Measurements from ENCODE around the gene UBE2R2. TPM values are rescaled to one million over a fixed set of nuclear protein-coding genes. Genes with fewer than 3 reads are reported as not detected.
"Not testable (repeated sequence)": the region's sequence is repeated elsewhere in the genome, so short reads cannot be mapped to it uniquely, and the experiment has no call there.

The UBE2R2 gene
- polyA plus RNA-seq, 1 donor from 2014 or later: 45.0 TPM

GRCh38 chr9:33786681-33787080 is 30.3 kb upstream of the UBE2R2 start:
- Histone ChIP-seq H4K20me1 (ENCODE audit: insufficient read depth) (no peaks in the 10 kb centered on the region), H3K9me3 (ENCODE audit: low read length) (no peaks in the 10 kb centered on the region), H3K36me3 (ENCODE audit: insufficient read depth, low read length) (no peaks in the 10 kb centered on the region), H3K9ac (ENCODE audit: low read length) (no peak overlapping the region), H3K9me2 (ENCODE audit: insufficient read depth, low read length) (no peaks in the 10 kb centered on the region), H3K4me3 (ENCODE audit: low read length) (no peak overlapping the region), H2AFZ (ENCODE audit: low read depth, low read length) (no peak overlapping the region), H3K27ac (ENCODE audit: low read length) (no peak overlapping the region), H3F3A (ENCODE audit: insufficient read depth, low read length, poor library complexity, severe bottlenecking) (no peaks in the 10 kb centered on the region), H3K79me2 (replicated peaks; ENCODE audit: insufficient read depth, low read length) (no peaks in the 10 kb centered on the region), H3K4me2 (ENCODE audit: low read length) (no peak overlapping the region), H3K27me3 (ENCODE audit: insufficient read depth, low read depth, low read length) (no peaks in the 10 kb centered on the region)
- no peak for TF ChIP-seq TAF1 (IDR thresholded peaks at IDR 0.05; ENCODE audit: low read depth)
- TF ChIP-seq REST (IDR thresholded peaks at IDR 0.05; ENCODE audit: borderline replicate concordance): no peak
- no peak for TF ChIP-seq EP300 (conservative IDR thresholded peaks at IDR 0.05; ENCODE audit: poor library complexity, severe bottlenecking)
- no peak for TF ChIP-seq EZH2 (IDR thresholded peaks at IDR 0.05; ENCODE audit: borderline replicate concordance, insufficient read depth, low read length, poor library complexity, severe bottlenecking)
- no peak for TF ChIP-seq POLR2AphosphoS5 (IDR thresholded peaks at IDR 0.05)
- TF ChIP-seq MXI1 (conservative IDR thresholded peaks at IDR 0.05; ENCODE audit: poor library complexity, severe bottlenecking): no peak
- TF ChIP-seq CTCF (IDR thresholded peaks at IDR 0.05; ENCODE audit: poor library complexity, severe bottlenecking): no peak
- no peak for TF ChIP-seq RAD21 (conservative IDR thresholded peaks at IDR 0.05)
- TF ChIP-seq SMC3 (conservative IDR thresholded peaks at IDR 0.05; ENCODE audit: poor library complexity): no peak

GRCh38 chr9:33787839-33788238 is 29.1 kb upstream of the UBE2R2 start:
- Histone ChIP-seq H3K9me2 (ENCODE audit: insufficient read depth, low read length) (no peaks in the 10 kb centered on the region), H3K79me2 (replicated peaks; ENCODE audit: insufficient read depth, low read length) (no peaks in the 10 kb centered on the region), H3K9ac (ENCODE audit: low read length) (no peak overlapping the region), H3K27me3 (ENCODE audit: insufficient read depth, low read depth, low read length) (no peaks in the 10 kb centered on the region), H2AFZ (ENCODE audit: low read depth, low read length) (no peak overlapping the region), H3K9me3 (ENCODE audit: low read length) (no peaks in the 10 kb centered on the region), H3K4me2 (ENCODE audit: low read length) (no peak overlapping the region), H3K27ac (ENCODE audit: low read length) (no peak overlapping the region), H3K36me3 (ENCODE audit: insufficient read depth, low read length) (no peaks in the 10 kb centered on the region), H3F3A (ENCODE audit: insufficient read depth, low read length, poor library complexity, severe bottlenecking) (no peaks in the 10 kb centered on the region), H3K4me3 (ENCODE audit: low read length) (no peak overlapping the region), H4K20me1 (ENCODE audit: insufficient read depth) (no peaks in the 10 kb centered on the region)
- TF ChIP-seq TAF1 (IDR thresholded peaks at IDR 0.05; ENCODE audit: low read depth): no peak
- no peak for TF ChIP-seq RAD21 (conservative IDR thresholded peaks at IDR 0.05)

- H3K79me2 ChIP-seq (replicated peaks; ENCODE audit: insufficient read depth, low read length); H4K20me1 ChIP-seq (ENCODE audit: insufficient read depth); H3F3A ChIP-seq (ENCODE audit: insufficient read depth, low read length, poor library complexity, severe bottlenecking); H3K9me2 ChIP-seq (ENCODE audit: insufficient read depth, low read length); H3K27ac ChIP-seq (ENCODE audit: low read length); H3K4me2 ChIP-seq (ENCODE audit: low read length); H3K9me3 ChIP-seq (ENCODE audit: low read length); H2AFZ ChIP-seq (ENCODE audit: low read depth, low read length); H3K27me3 ChIP-seq (ENCODE audit: insufficient read depth, low read depth, low read length); H3K4me3 ChIP-seq (ENCODE audit: low read length); H3K9ac ChIP-seq (ENCODE audit: low read length); H3K36me3 ChIP-seq (ENCODE audit: insufficient read depth, low read length): not testable (repeated sequence)
Measured at GRCh38 chr9:33789429-33789828, 27.5 kb upstream of the UBE2R2 start.

All from neural cell (in vitro differentiated cells).